ENCODE data around the gene FGD6. TPM values are rescaled to one million over a fixed set of nuclear protein-coding genes. Genes with fewer than 3 reads are reported as not detected.
"Not testable (repeated sequence)": the region's sequence is repeated elsewhere in the genome, so short reads cannot be mapped to it uniquely, and the experiment has no call there.

FGD6 gene
- polyA plus RNA-seq, 4 donors = 8.7 to 12.1 (median 11.7) TPM

DNA sequence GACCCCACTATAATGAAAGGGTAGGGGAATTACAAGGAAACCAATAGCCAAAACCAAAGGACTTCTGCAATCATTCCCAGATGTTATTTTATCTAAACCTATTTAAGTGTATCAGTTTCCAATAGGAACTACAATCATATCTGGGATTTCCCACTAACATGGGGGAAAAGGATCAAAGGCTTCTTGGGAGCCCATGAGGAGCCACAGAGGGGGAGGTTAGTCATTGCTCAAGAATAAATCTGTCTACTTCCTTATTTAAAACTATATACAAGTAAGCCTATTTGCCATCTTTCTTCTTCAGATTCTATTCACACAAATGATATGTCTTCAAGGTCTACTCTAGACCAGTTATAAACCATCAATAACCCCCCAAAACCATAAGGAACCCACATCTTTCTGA, 33.1 kb downstream of the FGD6 start:
- DNase-seq (ENCODE audit: low read depth in 4 of 4, low spot score in 3 of 4) = no peak

DNA sequence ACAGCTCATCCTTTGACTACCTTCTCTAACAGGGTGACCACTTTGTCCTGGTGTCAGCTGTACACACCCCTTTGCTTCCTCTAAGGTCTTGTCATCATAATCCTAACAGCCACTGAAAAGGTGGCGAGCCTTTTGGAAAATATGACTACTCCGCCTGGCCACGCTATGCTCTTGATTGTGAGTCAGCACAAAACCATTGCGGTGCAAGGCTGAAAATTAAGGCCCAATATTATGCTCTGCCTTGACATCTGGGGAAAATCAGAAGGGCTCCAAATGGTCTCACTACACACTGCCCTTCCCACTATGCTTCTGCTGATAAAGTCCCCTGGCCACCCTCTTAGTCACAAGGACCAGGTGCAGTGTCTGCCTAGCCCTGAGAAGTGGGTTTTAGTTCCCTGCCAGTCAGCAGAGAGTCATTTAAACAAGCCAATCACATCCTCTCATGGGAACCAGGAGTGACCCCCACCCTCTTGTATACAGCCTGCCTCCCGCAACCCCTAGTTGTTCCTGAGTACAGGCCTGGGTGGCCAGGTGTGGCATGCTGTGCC, 34.3 kb downstream of the FGD6 start:
- no peak for DNase-seq (ENCODE audit: low read depth in 4 of 4, low spot score in 3 of 4)

DNA sequence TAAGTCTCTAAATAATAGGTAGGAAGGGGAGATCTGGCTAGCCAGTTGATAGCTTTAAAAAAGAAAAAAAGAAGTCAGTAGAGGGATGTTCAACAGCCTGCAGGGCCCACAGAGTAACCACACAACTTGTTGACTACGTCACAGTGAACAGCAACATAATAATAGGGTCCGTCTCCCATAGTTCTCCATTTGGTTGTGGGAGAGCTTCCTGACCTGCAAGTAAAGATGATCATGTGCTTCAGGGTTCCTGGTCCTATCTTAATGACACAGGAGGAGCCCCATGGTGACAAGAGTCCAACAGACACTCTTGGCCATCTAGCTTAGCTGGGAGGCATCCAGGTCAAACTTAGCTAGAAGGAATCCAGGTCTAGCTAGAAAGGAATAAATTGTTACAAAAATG, 36.2 kb downstream of the FGD6 start:
- no peak for DNase-seq (ENCODE audit: low read depth in 4 of 4, low spot score in 3 of 4)

DNA sequence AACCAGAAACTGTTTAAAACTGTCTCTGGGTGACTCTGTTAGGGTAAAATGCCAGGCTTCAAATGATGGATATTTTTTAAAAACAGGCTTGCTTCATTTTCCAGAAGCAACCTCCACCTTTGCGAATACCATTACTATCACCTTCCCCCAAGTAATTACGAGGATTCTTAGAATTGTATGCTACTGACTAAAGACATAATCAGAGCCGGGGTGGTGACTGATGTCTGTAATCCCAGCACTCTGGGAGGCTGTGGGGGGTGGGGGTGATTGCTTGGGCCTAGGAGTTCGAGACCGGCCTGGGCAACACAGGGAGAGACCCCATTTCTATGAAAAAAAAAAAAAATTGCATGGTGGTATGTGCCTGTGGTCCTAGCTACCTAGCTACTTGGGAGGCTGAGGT, 38.3 kb downstream of the FGD6 start:
- DNase-seq (ENCODE audit: low read depth in 4 of 4, low spot score in 3 of 4) = no peak

DNA sequence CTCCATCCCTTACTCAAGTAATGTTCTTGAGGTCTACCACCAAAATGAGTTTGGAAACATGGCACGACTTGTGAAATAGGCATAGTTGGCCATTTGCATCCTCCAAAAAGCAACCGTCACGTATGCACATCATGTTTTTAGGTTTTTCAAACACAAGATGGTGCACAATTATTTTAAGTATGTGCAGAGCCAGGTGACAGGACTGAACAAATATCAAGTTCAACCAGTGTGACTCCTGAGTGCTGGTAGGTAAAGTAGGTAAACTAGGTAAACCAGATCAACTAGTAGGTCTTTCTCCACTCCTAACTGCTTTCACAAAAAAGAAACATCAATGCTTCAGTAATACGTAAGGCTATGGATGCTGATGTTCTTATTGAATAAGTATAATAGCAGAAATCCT, 39.1 kb downstream of the FGD6 start:
- DNase-seq (ENCODE audit: low read depth in 4 of 4, low spot score in 3 of 4) = no peak

DNA sequence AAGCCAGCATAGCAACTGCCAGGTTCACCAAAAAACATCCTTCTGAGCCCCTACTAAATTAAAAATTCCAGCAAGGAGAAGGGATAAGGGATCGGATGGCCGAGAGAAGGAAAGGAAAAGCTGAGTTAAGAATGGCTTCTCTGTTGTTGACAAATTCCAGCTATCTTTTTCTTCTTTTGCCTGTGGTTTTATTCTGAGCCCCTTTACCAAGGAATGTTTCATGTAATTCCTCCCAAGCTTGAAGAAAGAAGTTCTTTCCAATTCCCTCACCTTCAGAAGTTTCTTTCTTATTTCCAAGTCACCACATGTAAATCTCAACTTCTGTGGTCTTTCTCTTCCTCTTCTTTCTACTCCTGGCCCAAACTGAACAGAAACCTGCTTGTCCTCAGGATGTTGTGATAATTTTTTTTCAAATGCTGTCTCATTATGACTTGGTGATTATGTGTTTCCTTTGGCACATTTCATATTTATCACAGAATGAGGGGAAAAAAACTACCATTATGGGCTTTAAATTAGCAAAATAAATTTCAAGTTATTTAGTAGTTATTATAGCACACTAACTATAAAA, 40.0 kb downstream of the FGD6 start:
- DNase-seq (ENCODE audit: low read depth in 4 of 4, low spot score in 3 of 4) = no peak

DNA sequence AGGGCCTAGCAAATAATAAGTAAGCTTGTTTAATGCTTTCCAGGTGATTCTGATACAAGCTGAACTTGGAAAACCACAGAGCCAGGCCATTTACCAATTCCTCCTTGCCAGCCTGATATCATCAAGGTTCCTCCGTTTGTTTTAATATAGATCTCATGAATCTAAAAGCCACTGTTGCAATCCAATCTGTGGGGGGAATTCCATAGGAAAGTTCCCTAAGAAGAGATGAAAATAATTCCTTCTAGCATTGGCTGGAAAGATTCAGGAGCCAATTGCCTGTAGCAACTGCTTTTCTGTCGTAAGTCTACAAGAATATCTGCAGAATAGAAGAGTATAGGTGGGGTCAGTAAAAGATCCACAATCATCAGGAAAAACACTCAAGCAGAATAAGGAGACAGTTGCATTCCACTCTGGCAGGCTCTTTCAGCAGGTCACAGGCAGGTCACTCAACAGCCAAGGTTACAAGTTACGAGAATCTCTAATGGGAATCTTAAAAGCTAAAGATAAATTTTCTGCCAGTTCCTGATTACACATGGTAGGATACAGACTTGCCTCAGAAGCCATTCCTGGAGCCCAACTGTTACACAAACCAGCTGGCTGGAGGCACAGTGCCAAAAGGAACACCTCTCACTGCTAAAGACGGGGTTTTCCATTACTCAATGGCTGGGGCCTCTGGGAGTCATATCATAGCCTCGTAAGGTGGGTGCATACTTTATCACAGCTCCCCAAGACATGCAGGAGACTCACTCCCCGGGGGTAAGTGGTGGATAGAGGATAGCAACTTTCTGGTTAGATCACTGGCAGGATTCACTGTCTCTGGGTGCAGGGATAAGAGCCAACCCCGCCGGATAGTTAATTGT, 43.6 kb downstream of the FGD6 start:
- peak in 2 of 4 donors; percentile 26 to 33 for DNase-seq (ENCODE audit: low read depth in 4 of 4, low spot score in 3 of 4)

DNA sequence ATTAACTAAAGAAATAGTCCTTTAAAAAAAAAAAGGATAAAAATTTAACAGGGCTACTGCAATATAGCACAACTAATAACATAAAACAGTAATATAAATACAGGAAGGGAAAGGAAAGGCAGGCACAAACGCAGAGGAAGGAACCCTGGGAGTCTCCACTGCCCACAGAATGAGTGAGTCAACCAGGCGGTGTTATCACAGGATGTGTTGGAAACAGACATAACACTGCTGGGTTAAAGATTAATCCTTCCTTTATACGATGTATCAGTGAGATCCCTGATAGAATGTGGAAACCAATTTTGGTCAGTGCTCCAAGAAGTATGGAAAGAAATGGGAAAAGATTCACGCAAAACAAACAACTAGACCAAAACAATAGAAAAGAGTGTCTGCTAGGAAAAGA, 47.9 kb downstream of the FGD6 start:
- no peak for DNase-seq (ENCODE audit: low read depth in 4 of 4, low spot score in 3 of 4)

DNA sequence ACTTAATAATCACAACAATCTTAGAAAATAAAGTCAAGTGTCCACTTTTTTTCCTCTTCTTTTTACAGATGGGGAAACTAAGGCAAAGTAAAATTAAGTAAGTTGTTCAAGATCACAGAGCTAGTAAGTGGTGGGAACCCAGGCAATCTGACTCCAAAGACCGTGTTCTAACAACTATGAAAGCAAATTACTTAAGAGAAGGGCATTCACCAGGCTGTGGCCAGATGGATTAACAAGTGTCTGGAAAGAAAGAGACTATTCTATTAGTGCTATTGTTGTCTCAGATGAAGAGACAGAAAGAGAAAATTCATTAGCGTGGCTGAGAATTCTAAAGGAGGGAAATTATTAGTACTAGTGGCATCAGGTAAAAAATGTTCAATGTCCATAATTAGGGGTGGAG, 48.5 kb downstream of the FGD6 start:
- no peak for DNase-seq (ENCODE audit: low read depth in 4 of 4, low spot score in 3 of 4)

DNA sequence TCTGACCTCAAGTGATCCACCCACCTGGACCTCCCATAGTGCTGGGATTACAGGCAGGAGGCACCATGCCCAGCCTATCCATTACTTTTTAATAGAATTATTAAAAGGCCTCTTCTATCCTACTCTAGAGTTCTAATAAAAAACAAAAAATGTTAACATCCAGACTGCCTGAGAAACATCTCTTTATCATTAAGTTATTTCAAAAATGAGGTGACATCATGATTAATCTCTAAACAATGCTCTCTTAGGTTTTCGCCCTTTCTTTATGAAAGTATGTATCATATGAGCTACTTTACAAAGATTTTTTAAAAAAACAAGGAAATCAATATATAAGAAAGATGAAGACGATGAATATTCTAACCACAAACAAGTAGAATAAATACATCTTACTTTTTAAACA, 52.6 kb downstream of the FGD6 start:
- DNase-seq (ENCODE audit: low read depth in 4 of 4, low spot score in 3 of 4) = no peak

DNA sequence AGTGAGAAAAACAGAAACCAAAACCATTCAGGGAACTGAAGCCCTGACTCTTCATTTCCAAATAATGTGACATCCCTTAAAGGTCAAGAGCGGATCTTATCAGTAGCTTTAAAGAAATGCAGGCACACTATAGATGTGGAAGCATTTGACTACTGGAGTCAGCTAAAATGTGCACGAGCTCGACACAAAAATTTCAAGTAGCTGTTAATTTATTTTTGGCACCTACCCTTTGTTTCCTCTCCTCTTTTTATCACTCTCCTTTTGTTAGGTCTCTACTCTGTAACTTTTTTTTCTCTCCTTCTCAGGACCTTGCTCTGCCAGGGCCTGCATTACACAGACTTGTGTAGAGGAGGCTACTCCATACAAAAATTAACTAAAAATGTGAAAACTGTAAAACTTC, 58.3 kb downstream of the FGD6 start:
- DNase-seq (ENCODE audit: low read depth in 4 of 4, low spot score in 3 of 4) = no peak

DNA sequence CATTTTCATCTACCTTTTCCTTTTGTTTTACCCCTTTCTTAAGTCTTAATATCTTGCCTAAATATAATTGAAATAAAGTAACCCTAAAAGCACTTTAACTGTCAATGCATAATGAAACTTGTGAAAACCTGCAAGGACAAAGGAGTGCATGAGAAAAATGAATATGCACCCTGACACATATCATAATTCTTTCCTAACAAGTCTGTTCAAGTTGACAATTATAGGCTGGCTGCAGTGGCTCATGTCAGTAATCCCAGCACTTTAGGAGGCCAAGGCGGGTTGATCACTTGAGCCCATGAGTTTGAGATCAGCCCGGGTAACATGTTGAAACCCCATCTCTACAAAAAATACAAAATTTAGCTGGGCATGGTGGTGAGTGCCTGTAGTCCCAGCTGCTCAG, 65.4 kb downstream of the FGD6 start:
- no peak for DNase-seq (ENCODE audit: low read depth in 4 of 4, low spot score in 3 of 4)

DNA sequence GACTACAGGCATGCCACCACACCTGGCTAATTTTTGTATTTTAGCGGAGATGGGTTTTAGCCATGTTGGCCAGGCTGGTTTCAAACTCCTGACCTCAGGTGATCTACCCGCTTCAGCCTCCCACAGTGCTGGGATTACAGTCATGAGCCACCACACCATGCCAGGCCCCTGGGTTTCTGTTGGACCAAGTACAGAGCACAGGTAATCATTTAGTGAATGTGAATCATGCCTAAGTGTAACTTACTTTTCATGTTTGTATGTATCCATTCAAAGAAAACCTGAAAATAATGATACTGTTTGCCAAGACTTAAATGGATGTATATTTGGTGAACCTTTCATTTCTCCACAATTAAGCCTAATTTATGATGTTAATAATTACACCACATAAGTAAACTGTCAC, 65.9 kb downstream of the FGD6 start:
- DNase-seq (ENCODE audit: low read depth in 4 of 4, low spot score in 3 of 4) = no peak

DNA sequence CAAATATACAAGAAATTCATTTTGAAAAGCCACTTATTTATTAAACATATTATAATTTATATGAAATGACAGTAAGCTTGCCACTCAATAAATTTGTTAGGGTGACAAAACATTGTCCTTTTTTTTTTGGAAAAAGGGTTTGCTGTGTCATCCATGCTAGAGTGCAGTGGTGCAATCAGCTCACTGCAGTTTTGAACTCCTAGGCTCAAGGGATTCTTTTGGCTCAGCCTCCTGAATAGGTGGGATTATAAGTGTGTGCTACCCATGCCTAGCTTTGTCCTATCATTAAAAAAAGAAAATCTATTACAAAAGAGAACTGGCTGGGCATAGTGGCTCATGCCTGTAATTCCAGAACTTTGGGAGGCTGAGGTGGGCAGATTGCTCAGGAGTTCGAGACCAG, 66.8 kb downstream of the FGD6 start:
- no peak for DNase-seq (ENCODE audit: low read depth in 4 of 4, low spot score in 3 of 4)

DNA sequence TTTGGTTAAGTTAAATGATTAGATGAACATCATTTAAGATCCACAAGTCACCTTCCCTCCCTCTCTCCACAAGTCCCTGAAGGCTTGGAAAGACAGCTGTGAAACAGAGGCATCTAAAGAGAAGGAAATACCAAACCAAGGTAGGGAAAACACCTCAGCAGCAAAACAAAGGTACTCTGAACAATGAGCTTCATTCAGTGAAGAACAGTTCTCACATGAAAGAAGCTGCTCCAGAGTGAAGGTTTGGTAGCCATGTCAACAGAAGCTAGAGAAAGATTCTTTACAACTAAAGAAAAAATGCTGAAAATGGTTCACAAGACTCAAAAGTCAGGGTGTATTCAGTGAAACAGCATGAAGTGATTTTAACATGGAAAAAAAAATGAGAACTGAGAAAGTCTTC, 69.4 kb downstream of the FGD6 start:
- no peak for DNase-seq (ENCODE audit: low read depth in 4 of 4, low spot score in 3 of 4)

DNA sequence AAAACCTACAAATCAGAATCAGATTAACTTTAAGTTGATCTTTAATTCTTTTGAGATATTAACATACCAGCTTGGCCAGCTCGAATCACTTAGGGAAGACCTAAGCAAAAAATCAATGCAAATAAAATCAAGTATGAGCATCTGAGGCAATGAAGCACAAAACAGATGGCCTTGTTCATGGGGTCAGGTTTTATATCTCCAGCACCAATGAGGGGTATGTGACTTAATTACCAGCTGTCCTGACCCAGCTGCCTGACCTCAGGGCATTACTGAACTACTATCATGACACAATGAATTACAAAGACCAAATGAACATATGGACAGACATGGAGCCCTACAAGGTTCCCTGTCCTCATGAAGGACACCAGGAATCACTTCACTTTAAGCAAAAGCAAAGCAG, 70.5 kb downstream of the FGD6 start:
- no peak for DNase-seq (ENCODE audit: low read depth in 4 of 4, low spot score in 3 of 4)

DNA sequence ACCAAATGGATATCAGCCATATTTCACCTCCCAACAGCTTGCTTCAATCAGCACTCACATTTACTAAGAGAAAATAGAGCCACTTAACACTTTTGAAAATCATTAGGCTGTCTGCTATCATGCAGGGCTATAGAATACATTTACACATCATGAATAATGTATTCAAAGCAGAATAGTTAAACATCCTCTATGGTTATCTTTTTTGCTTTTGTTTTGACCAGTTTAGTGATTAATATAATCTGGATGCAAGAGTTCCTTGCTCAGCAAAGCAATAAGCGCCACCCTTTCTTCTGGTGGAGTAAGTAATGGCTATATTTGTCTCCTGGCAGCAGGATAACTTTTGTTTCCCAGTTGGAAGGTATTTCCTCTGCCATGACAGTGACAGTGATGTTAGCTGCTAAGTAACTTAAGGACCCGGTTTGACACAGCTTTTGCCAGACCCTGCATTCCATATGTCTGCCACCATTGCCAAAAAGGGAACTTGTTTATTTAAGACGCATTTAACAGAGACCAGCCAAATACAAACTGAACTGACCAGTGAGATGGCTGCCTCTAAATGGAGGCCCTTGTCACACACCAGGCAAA, 73.6 kb downstream of the FGD6 start:
- DNase-seq (ENCODE audit: low read depth in 4 of 4, low spot score in 3 of 4) = no peak

DNA sequence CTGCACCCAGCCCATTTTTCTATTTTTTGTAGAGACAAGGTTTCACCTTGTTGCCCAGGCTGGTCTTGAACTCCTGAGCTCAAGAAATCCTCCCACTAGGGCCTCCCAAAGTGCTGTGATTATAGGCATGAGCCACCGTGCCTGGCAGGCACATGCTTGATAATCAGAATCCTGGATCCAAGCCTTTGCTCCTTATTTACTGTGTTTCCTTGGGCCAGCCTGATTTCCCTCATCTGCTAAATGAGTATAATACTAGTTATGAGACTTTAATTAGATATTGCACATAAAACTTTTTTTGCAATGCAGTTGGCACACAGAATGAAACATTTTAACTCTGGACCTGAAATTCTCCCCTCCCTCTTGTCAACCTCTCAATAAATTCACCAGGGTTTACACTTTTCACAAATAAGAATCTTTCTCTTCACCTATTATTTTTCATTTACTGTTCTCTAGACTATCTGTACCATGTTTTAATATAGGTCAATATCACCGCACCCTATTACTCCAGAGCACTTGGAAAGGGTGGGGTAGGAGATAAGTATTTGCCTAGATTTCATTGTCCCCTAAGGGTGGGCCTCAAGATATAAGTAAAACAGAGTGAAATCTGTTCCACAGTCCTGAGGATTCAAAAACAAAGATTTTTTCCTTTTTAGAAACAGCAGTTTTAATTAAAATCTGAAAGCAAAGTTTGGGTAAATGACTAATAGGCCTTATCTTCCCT, 74.7 kb downstream of the FGD6 start:
- no peak for DNase-seq (ENCODE audit: low read depth in 4 of 4, low spot score in 3 of 4)

DNA sequence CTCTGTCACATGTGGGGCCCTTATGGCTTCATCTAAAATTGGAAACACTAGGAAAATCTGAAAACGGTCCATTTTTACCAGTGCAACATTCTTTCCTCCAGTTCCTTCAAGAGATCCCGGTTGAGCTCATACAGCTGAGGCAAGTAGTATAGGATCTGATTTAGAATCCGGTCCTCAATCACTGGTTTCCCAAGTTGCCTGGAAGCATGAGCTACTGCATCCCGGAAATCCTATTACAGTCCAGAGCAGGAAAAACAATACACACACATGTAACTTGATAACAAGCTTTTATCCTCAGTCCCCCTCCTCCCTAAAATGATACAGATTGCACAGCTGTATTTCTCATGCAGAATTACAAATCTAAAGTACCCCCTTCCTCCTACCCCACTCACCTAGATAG, 76.0 kb downstream of the FGD6 start:
- no peak for DNase-seq (ENCODE audit: low read depth in 4 of 4, low spot score in 3 of 4)

DNA sequence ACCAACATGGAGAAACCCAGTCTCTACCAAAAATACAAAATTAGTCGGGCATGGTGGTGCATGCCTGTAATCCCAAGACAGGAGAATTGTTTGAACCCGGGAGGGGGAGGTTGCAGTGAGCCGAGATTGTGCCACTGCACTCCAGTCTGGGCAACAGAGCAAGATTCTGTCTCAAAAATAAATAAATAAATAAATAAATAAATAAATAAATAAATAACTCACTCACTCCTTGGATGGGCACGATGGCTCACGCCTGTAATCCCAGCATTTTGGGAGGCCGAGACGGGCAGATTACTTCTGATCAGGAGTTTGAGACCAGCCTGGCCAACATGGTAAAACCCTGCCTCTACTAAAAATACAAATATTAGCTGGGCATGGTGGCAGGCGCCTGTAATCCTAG, 79.2 kb downstream of the FGD6 start:
- DNase-seq (ENCODE audit: low read depth in 4 of 4, low spot score in 3 of 4) = not testable (repeated sequence)

DNA sequence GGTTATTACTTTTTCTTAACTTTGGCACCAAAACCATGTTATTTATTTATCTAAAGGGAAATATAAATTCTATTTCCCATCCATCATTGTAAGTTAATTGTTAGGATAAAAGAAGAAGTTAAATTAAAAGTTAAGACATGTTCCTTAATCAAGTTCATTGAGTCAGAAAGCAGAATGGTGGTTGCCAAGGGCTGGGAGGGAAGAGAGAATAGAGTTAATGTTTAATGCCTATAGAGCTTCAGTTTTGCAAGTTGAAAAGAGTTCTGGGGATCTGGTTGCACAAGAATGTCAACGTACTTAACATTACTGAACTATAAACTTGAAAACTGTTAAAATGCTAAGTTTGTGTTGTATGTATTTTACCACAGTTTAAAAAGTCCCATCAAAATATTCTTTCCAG, 80.7 kb downstream of the FGD6 start:
- no peak for DNase-seq (ENCODE audit: low read depth in 4 of 4, low spot score in 3 of 4)
